ENCODE measurements around the gene MYO18A.

MYO18A gene

GRCh38 chr17:29193146-29193545, 12.9 kb upstream of the MYO18A start:
- Histone ChIP-seq H3K18ac (ENCODE audit: low read length) (no peak overlapping the region), H3K4me3 (ENCODE audit: low read length in 2 of 2) (no peak overlapping the region), H2AK5ac (ENCODE audit: low read depth, low read length) (no peak overlapping the region), H3K4me2 (ENCODE audit: insufficient read depth, low read length, poor library complexity, severe bottlenecking) (no peak overlapping the region), H3K27me3 (ENCODE audit: control insufficient read depth in 3 of 3, insufficient read depth in 3 of 3, low read depth in 1 of 3, low read length in 3 of 3) (peaks cover 0 to 16% (median 0%) of the 10 kb centered on the region in 3 experiments), H2AFZ (ENCODE audit: low read length) (no peak overlapping the region), H3K4me1 (ENCODE audit: control insufficient read depth in 2 of 2, insufficient read depth in 1 of 2, low read depth in 1 of 2, low read length in 2 of 2) (peaks cover 0 to 2% of the 10 kb centered on the region in 2 donors), H2BK120ac (ENCODE audit: low read depth, low read length) (no peak overlapping the region), H3K4ac (ENCODE audit: low read length) (no peak overlapping the region), H3K9me3 (replicated peaks in 1 of 2; ENCODE audit: control insufficient read depth in 2 of 2, insufficient read depth in 1 of 2, low read depth in 1 of 2, low read length in 2 of 2) (peaks cover 0 to 2% of the 10 kb centered on the region in 2 donors), H2BK15ac (ENCODE audit: low read length) (no peak overlapping the region), H2BK5ac (ENCODE audit: low read length) (no peak overlapping the region), H4K8ac (ENCODE audit: low read depth, low read length) (no peak overlapping the region), H3K14ac (ENCODE audit: low read length) (no peak overlapping the region), H2BK12ac (ENCODE audit: low read length) (no peak overlapping the region), H3K9ac (ENCODE audit: low read depth, low read length, poor library complexity) (no peak overlapping the region), H4K91ac (ENCODE audit: low read depth, low read length, poor library complexity) (no peak overlapping the region), H3K23ac (ENCODE audit: low read depth, low read length, poor library complexity) (no peak overlapping the region), H3K79me1 (ENCODE audit: low read depth, low read length) (no peaks in the 10 kb centered on the region), H3K36me3 (replicated peaks in 1 of 2; ENCODE audit: control insufficient read depth in 2 of 2, insufficient read depth in 2 of 2, low read length in 2 of 2) (no peaks in the 10 kb centered on the region), H3K27ac (replicated peaks; ENCODE audit: low read length) (no peak overlapping the region)
- WGBS, 2 donors (ENCODE audit: extremely low coverage in 2 of 2, insufficient read length in 2 of 2, insufficient replicate concordance in 1 of 2) = no CpG with 5 or more reads among the region's 2 CpGs
- DNase-seq (ENCODE audit: low spot score) = no peak

DNA sequence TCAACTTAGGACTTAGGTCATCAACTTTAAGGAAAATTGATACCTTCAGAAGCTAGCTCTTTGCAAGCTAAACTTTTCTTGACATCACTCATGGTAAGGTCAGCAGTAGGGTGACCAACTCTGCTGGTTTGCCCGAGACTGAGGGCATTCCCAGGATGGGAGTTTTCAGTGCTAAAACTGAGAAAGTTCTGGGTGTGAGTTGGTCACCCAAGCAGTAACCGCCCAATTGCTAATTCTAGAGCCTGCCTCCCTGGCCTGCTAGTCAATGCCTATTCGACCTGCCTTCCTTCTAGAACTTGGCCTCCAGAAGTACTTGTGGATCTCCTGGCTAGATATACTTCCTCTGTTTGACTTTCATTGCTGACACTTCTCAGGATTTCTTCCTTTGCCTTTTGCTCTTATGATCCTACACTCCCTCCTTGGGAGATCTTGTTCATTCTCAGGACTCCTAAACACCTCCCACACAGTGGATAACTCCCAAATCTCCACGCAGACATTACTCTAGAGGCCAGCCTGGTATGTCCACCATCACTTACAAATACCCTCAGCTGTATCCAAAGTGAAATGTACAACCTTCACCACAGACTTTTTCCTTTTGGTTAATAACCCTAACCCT, 10.5 kb upstream of the MYO18A start:
- Histone ChIP-seq H2AK5ac (ENCODE audit: low read depth, low read length) (no peak overlapping the region), H3K4me2 (ENCODE audit: insufficient read depth, low read length, poor library complexity, severe bottlenecking) (no peak overlapping the region), H3K9ac (ENCODE audit: low read depth, low read length, poor library complexity) (no peak overlapping the region), H2BK12ac (ENCODE audit: low read length) (no peak overlapping the region), H2BK120ac (ENCODE audit: low read depth, low read length) (no peak overlapping the region), H3K18ac (ENCODE audit: low read length) (no peak overlapping the region), H4K8ac (ENCODE audit: low read depth, low read length) (no peak overlapping the region), H3K27me3 (ENCODE audit: control insufficient read depth in 3 of 3, insufficient read depth in 3 of 3, low read depth in 1 of 3, low read length in 3 of 3) (peaks cover 0 to 16% (median 0%) of the 10 kb centered on the region in 3 experiments), H4K91ac (ENCODE audit: low read depth, low read length, poor library complexity) (no peak overlapping the region), H3K4me1 (ENCODE audit: control insufficient read depth in 2 of 2, insufficient read depth in 1 of 2, low read depth in 1 of 2, low read length in 2 of 2) (peaks cover 0 to 2% of the 10 kb centered on the region in 2 donors), H3K4me3 (ENCODE audit: low read length in 2 of 2) (peak overlapping the region in 1 of 2 donors; percentile 25), H3K14ac (ENCODE audit: low read length) (no peak overlapping the region), H2BK5ac (ENCODE audit: low read length) (no peak overlapping the region), H3K9me3 (replicated peaks in 1 of 2; ENCODE audit: control insufficient read depth in 2 of 2, insufficient read depth in 1 of 2, low read depth in 1 of 2, low read length in 2 of 2) (no peaks in the 10 kb centered on the region), H3K4ac (ENCODE audit: low read length) (no peak overlapping the region), H3K79me1 (ENCODE audit: low read depth, low read length) (no peaks in the 10 kb centered on the region), H3K23ac (ENCODE audit: low read depth, low read length, poor library complexity) (no peak overlapping the region), H3K36me3 (replicated peaks in 1 of 2; ENCODE audit: control insufficient read depth in 2 of 2, insufficient read depth in 2 of 2, low read length in 2 of 2) (no peaks in the 10 kb centered on the region), H3K27ac (replicated peaks; ENCODE audit: low read length) (no peak overlapping the region), H2AFZ (ENCODE audit: low read length) (no peak overlapping the region), H2BK15ac (ENCODE audit: low read length) (no peak overlapping the region)
- no CpG with 5 or more reads among the region's 4 CpGs for WGBS, 2 donors (ENCODE audit: extremely low coverage in 2 of 2, insufficient read length in 2 of 2, insufficient replicate concordance in 1 of 2)
- DNase-seq (ENCODE audit: low spot score) = no peak

DNA sequence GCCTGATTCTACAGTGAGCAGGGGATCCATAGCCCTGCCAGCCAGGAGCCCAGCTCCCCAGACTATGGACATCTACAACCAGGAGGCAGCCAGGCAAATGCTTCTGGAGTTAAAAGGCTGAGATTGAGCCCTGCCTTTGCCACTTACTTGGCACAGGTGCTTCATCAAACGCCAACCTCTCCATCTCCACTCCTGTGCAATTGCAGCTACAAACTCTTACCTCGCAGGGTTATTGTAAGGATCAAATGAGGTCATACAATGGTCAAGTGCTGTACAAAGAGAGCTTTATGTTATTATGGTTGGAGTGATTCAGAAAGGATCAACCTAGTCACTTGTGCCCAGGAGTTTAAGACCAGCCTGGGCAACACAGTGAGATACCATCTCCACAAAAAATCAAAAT, 9.8 kb upstream of the MYO18A start:
- no peaks in the 10 kb centered on the region for H3K4me1 ChIP-seq (ENCODE audit: control insufficient read depth in 2 of 2, insufficient read depth in 1 of 2, low read depth in 1 of 2, low read length in 2 of 2)
- no CpG with 5 or more reads among the region's 2 CpGs for WGBS, 2 donors (ENCODE audit: extremely low coverage in 2 of 2, insufficient read length in 2 of 2, insufficient replicate concordance in 1 of 2)
- no peak overlapping the region for H2AFZ ChIP-seq (ENCODE audit: low read length)
- peaks cover 0 to 16% (median 0%) of the 10 kb centered on the region in 3 experiments for H3K27me3 ChIP-seq (ENCODE audit: control insufficient read depth in 3 of 3, insufficient read depth in 3 of 3, low read depth in 1 of 3, low read length in 3 of 3)
- H2BK12ac ChIP-seq (ENCODE audit: low read length) = no peak overlapping the region
- no peaks in the 10 kb centered on the region for H3K79me1 ChIP-seq (ENCODE audit: low read depth, low read length)
- H3K4ac ChIP-seq (ENCODE audit: low read length) = no peak overlapping the region
- H4K8ac ChIP-seq (ENCODE audit: low read depth, low read length) = no peak overlapping the region
- H3K36me3 ChIP-seq (replicated peaks in 1 of 2; ENCODE audit: control insufficient read depth in 2 of 2, insufficient read depth in 2 of 2, low read length in 2 of 2) = no peaks in the 10 kb centered on the region
- no peak overlapping the region for H3K4me2 ChIP-seq (ENCODE audit: insufficient read depth, low read length, poor library complexity, severe bottlenecking)
- no peak overlapping the region for H2BK5ac ChIP-seq (ENCODE audit: low read length)
- H3K9me3 ChIP-seq (replicated peaks in 1 of 2; ENCODE audit: control insufficient read depth in 2 of 2, insufficient read depth in 1 of 2, low read depth in 1 of 2, low read length in 2 of 2) = no peaks in the 10 kb centered on the region
- no peak overlapping the region for H3K23ac ChIP-seq (ENCODE audit: low read depth, low read length, poor library complexity)
- no peak overlapping the region for H3K9ac ChIP-seq (ENCODE audit: low read depth, low read length, poor library complexity)
- no peak overlapping the region for H2AK5ac ChIP-seq (ENCODE audit: low read depth, low read length)
- H4K91ac ChIP-seq (ENCODE audit: low read depth, low read length, poor library complexity) = no peak overlapping the region
- DNase-seq (ENCODE audit: low spot score) = no peak
- H3K4me3 ChIP-seq (ENCODE audit: low read length in 2 of 2) = no peak overlapping the region
- H3K27ac ChIP-seq (replicated peaks; ENCODE audit: low read length) = no peak overlapping the region
- no peak overlapping the region for H2BK120ac ChIP-seq (ENCODE audit: low read depth, low read length)
- H3K18ac ChIP-seq (ENCODE audit: low read length) = no peak overlapping the region
- no peak overlapping the region for H3K14ac ChIP-seq (ENCODE audit: low read length)
- no peak overlapping the region for H2BK15ac ChIP-seq (ENCODE audit: low read length)

DNA sequence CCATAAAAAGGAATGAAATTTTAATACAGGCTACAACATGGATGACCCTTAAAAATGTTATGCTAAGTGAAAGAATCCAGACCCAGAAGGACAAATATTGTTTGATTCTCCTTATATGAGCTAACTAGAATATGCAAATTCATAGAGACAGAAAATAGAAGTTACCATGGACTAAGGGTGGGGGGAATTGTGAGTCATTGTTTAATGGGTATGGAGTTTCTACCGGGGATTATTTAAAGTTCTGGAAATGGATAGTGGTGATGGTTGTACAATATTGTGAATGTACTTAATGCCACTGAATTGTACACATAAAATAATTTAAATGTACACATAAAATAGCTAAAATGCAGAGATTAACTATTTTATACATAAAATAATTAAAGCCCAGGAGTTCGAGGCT, 9.2 kb upstream of the MYO18A start:
- Histone ChIP-seq H3K14ac (ENCODE audit: low read length) (no peak overlapping the region), H3K9ac (ENCODE audit: low read depth, low read length, poor library complexity) (no peak overlapping the region), H4K8ac (ENCODE audit: low read depth, low read length) (no peak overlapping the region), H3K4me1 (ENCODE audit: control insufficient read depth in 2 of 2, insufficient read depth in 1 of 2, low read depth in 1 of 2, low read length in 2 of 2) (no peaks in the 10 kb centered on the region), H3K4me2 (ENCODE audit: insufficient read depth, low read length, poor library complexity, severe bottlenecking) (no peak overlapping the region), H3K4ac (ENCODE audit: low read length) (no peak overlapping the region), H3K9me3 (replicated peaks in 1 of 2; ENCODE audit: control insufficient read depth in 2 of 2, insufficient read depth in 1 of 2, low read depth in 1 of 2, low read length in 2 of 2) (no peaks in the 10 kb centered on the region), H3K4me3 (ENCODE audit: low read length in 2 of 2) (no peak overlapping the region), H2BK15ac (ENCODE audit: low read length) (no peak overlapping the region), H2AFZ (ENCODE audit: low read length) (no peak overlapping the region), H2BK5ac (ENCODE audit: low read length) (no peak overlapping the region), H3K36me3 (replicated peaks in 1 of 2; ENCODE audit: control insufficient read depth in 2 of 2, insufficient read depth in 2 of 2, low read length in 2 of 2) (no peaks in the 10 kb centered on the region), H3K18ac (ENCODE audit: low read length) (no peak overlapping the region), H3K79me1 (ENCODE audit: low read depth, low read length) (no peaks in the 10 kb centered on the region), H4K91ac (ENCODE audit: low read depth, low read length, poor library complexity) (no peak overlapping the region), H2BK120ac (ENCODE audit: low read depth, low read length) (no peak overlapping the region), H3K27ac (replicated peaks; ENCODE audit: low read length) (no peak overlapping the region), H3K27me3 (ENCODE audit: control insufficient read depth in 3 of 3, insufficient read depth in 3 of 3, low read depth in 1 of 3, low read length in 3 of 3) (peaks cover 0 to 16% (median 0%) of the 10 kb centered on the region in 3 experiments), H3K23ac (ENCODE audit: low read depth, low read length, poor library complexity) (no peak overlapping the region), H2AK5ac (ENCODE audit: low read depth, low read length) (no peak overlapping the region), H2BK12ac (ENCODE audit: low read length) (no peak overlapping the region)
- no peak for DNase-seq (ENCODE audit: low spot score)
- whole genome bisulfite sequencing, 2 donors (ENCODE audit: extremely low coverage in 2 of 2, insufficient read length in 2 of 2, insufficient replicate concordance in 1 of 2) = no CpG with 5 or more reads among the region's 2 CpGs

All from neuronal stem cell (in vitro differentiated cells).